ENCODE measurements around the gene DDX20. TPM values are rescaled to one million over a fixed set of nuclear protein-coding genes. Genes with fewer than 3 reads are reported as not detected.

Gene DDX20, protein sequence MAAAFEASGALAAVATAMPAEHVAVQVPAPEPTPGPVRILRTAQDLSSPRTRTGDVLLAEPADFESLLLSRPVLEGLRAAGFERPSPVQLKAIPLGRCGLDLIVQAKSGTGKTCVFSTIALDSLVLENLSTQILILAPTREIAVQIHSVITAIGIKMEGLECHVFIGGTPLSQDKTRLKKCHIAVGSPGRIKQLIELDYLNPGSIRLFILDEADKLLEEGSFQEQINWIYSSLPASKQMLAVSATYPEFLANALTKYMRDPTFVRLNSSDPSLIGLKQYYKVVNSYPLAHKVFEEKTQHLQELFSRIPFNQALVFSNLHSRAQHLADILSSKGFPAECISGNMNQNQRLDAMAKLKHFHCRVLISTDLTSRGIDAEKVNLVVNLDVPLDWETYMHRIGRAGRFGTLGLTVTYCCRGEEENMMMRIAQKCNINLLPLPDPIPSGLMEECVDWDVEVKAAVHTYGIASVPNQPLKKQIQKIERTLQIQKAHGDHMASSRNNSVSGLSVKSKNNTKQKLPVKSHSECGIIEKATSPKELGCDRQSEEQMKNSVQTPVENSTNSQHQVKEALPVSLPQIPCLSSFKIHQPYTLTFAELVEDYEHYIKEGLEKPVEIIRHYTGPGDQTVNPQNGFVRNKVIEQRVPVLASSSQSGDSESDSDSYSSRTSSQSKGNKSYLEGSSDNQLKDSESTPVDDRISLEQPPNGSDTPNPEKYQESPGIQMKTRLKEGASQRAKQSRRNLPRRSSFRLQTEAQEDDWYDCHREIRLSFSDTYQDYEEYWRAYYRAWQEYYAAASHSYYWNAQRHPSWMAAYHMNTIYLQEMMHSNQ
- total RNA-seq (2022; extraction: Qiagen RNA extraction) = 8.3 to 10.8 TPM (median 8.7 TPM) in 5 replicates

DNA sequence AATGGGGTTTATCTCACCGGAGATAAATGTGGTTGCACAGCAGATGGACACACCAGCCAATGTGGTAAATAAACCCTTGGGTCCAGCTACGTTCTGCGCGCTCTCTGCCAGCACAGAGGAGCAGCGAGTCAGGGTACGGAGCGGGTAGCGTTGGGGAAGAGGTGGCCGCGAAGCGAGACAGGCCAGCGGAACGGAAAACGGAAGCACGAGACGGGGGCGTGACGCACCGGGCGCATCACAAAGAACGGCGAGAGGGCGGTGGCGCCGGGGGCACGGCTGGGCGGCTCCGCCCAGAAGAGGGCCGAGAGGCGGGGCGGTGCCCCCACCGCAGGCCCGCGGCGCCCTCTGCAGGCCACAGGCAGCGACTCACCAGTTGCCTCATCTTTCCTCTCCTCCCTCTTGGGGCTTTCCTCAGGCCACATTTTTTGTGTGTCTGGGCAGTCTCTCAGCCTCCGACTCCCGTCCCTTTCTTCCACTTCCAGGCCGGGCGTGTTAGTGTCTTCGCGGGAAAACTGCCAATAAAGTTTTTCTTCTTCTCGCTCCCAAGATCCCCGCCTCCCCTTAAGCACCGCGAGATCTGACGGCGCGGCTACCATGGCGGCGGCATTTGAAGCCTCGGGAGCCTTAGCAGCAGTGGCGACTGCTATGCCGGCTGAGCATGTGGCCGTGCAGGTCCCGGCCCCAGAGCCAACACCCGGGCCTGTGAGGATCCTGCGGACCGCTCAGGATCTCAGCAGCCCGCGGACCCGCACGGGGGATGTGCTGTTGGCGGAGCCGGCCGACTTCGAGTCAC lies at the start of gene DDX20:
Gene DDX20 (plus strand): TSS at position 571 of the 793 bp plus-strand sequence. CDS start 24 bp downstream, at position 595.

DNA sequence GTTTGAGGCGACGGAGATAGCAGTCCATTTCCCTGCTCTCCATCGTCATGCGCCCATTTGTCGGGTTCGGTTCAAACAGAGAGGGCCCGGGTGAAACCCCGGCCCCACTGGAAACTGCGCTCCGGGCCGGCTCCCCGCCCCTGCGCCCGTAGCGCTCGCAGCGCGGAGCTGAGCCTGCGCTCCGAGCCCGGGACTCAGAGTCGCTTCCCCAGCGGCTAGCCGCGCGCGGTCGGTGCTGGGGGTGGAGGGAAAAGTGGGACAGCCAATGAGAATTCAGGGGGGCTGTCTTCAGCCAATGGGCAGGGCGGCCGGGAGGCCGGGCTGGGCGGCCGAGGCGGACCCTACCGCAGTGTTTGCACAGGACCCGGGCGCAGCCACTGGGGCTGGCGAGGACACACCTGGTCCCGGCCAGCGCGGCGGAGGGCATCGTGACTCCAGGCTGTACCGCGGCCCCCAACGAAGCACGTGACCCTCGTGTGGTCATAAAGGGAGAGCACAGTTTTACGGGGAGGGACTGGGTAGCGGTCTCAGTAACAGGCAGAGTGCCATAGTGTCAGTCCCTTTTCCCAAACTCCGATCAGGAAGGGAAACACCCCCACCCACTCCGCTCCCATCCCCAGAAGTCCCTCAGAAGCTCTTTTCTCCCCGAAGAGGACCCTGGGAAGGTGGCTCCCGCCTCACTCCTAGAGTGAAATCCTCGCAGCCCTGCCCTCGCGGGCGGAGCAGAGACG lies 16.3 kb upstream of the DDX20 start, which contains the start of gene INKA2:
Gene INKA2 (minus strand): TSS at position 202 of the 731 bp plus-strand sequence. CDS start 153 bp downstream, at position 49.

Other genes starting within 250 kb of the DDX20 start
- 28.7 to 37.1 TPM (median 33.7 TPM) in 5 replicates for gene RAP1A, start 136.1 kb upstream of the DDX20 start, total RNA-seq (2022; extraction: Qiagen RNA extraction)
- 1.9 to 2.4 TPM (median 2.1 TPM) in 5 replicates for gene INKA2, start 16.5 kb upstream of the DDX20 start, total RNA-seq (2022; extraction: Qiagen RNA extraction)
- 0.02 to 0.03 TPM (median 0.03 TPM) in 3 of 5 replicates, not detected in the others for gene KCND3, start 233.8 kb downstream of the DDX20 start, total RNA-seq (2022; extraction: Qiagen RNA extraction)